HL-60 (cell line): ENCODE data around the gene TRIM40.

Source experiments
- DNase-seq, 2 experiments: peaks; one replicate each; pipeline ENCODE4 v3.0.0-alpha.2; 2010 to 2020; ENCODE audit warnings: low read depth in 1 of 2, low spot score in 1 of 2
- H3K27ac ChIP-seq: fragments of 250-450 bp; sonication (Bioruptor Pico); replicated peaks from 2 replicates; pipeline ENCODE4 v1.5.1; 2020; ENCODE audit warnings: mild to moderate bottlenecking, moderate library complexity
- H3K27me3 ChIP-seq: fragments of 250-450 bp; sonication (Bioruptor Pico); 2 replicates; pipeline ENCODE4 v1.5.1; 2021; ENCODE audit warnings: mild to moderate bottlenecking, moderate library complexity; ENCODE audit not compliant: insufficient read depth, poor library complexity, severe bottlenecking
- H3K4me3 ChIP-seq: replicated peaks from 2 replicates; pipeline ENCODE4 v1.5.1; 2011; ENCODE audit warnings: mild to moderate bottlenecking, control low read depth, low read length; ENCODE audit not compliant: insufficient read depth
- GABPA ChIP-seq: IDR thresholded peaks from 2 replicates; pipeline ENCODE4 v1.6.1; 2012; ENCODE audit warnings: low read depth
- POLR2AphosphoS5 ChIP-seq: IDR thresholded peaks from 2 replicates; pipeline ENCODE4 v1.6.1; 2012; ENCODE audit warnings: low read depth
- REST ChIP-seq: IDR thresholded peaks from 2 replicates; pipeline ENCODE4 v1.6.1; 2012; ENCODE audit warnings: low read depth; ENCODE audit not compliant: insufficient replicate concordance
- SPI1 ChIP-seq: IDR thresholded peaks from 2 replicates; pipeline ENCODE4 v1.6.1; 2012; ENCODE audit warnings: low read depth, mild to moderate bottlenecking, borderline replicate concordance
- TF ChIP-seq, protein P1 (sequence below): IDR thresholded peaks from one replicate; pipeline ENCODE4 v1.5.1; 2011; ENCODE audit warnings: low read length, control low read depth, inconsistent platforms; ENCODE audit not compliant: insufficient read depth

TRIM40 gene

DNA sequence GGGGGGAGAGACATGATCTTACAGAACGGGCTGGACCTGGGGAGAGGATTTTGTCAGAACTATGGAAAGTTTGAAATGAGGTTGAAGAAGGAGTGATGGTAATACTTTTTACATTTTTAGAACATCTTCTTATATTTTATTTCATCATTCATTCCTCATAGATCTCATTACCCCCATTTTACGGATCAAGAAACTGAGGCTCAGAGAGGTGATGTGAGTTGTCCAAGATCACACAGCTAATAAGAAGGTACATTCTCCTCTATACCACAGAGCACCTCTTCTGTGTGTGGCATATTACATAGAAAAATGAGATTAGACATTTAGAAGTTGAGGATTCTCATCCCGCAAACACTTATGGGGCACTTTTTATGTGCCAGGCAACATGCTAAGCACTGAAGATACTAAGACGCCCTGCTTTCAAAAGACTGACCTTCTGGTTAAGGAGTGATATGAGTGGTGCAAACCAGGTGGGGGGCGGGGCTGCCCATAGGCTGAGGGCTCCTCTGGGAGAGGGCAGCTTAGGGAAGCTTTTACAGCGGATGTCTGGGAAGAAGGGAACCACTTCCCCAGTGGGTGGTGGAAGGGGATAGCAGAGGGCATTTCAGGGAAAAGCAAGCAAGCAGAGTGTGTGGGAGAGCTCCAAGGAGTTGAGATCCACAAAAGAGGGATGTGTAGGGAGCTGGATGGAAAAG, 42.9 kb upstream of the TRIM40 start:
- no peak overlapping the region for H3K4me3 ChIP-seq
- peaks cover 39% of the 10 kb centered on the region for H3K27me3 ChIP-seq
- DNase-seq: no peak
- no peak overlapping the region for H3K27ac ChIP-seq
- TF ChIP-seq GABPA (no peak), POLR2AphosphoS5 (no peak), REST (no peak), SPI1 (no peak)
- TF ChIP-seq, protein P1, sequence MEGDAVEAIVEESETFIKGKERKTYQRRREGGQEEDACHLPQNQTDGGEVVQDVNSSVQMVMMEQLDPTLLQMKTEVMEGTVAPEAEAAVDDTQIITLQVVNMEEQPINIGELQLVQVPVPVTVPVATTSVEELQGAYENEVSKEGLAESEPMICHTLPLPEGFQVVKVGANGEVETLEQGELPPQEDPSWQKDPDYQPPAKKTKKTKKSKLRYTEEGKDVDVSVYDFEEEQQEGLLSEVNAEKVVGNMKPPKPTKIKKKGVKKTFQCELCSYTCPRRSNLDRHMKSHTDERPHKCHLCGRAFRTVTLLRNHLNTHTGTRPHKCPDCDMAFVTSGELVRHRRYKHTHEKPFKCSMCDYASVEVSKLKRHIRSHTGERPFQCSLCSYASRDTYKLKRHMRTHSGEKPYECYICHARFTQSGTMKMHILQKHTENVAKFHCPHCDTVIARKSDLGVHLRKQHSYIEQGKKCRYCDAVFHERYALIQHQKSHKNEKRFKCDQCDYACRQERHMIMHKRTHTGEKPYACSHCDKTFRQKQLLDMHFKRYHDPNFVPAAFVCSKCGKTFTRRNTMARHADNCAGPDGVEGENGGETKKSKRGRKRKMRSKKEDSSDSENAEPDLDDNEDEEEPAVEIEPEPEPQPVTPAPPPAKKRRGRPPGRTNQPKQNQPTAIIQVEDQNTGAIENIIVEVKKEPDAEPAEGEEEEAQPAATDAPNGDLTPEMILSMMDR: no peak

- Histone ChIP-seq H3K27me3 (peaks cover 41% of the 10 kb centered on the region), H3K27ac (no peak overlapping the region), H3K4me3 (no peak overlapping the region)
- TF ChIP-seq, protein P1: no peak
- TF ChIP-seq GABPA: no peak
- TF ChIP-seq POLR2AphosphoS5: no peak
- no peak for TF ChIP-seq REST
- no peak for TF ChIP-seq SPI1
- DNase-seq: no peak
Measured at GRCh38 chr6:30093951-30094661, 41.8 kb upstream of the TRIM40 start.

GRCh38 chr6:30096829-30097228, 39.1 kb upstream of the TRIM40 start:
- no peak overlapping the region for H3K4me3 ChIP-seq
- no peak for TF ChIP-seq REST
- no peak for TF ChIP-seq POLR2AphosphoS5
- no peak for TF ChIP-seq GABPA
- TF ChIP-seq, protein P1: no peak
- no peak for TF ChIP-seq SPI1
- peaks cover 56% of the 10 kb centered on the region for H3K27me3 ChIP-seq
- DNase-seq: no peak
- no peak overlapping the region for H3K27ac ChIP-seq
